ENCODE measurements around the gene IFITM1. TPM values are rescaled to one million over a fixed set of nuclear protein-coding genes. Genes with fewer than 3 reads are reported as not detected.
A peak's percentile ranks its signal among the peaks of the same experiment; 100 is the strongest.

The IFITM1 gene
- total and polyA plus RNA-seq, 2 of the 13 experiments (the other 11 are each of a cell fraction or from before 2014, with no cell fraction given), result 0.38 to 11.1 TPM

GRCh38 chr11:355581-356458, 42.0 kb downstream of the IFITM1 start (continued):
- 0 out of 2 replicates have a peak, but pooled peaks have one; percentile 73 for TF ChIP-seq ZNF615 (CRISPR knock-in tag; IDR thresholded peaks at IDR 0.05; ENCODE audit: borderline replicate concordance)
- TF ChIP-seq, protein P1, sequence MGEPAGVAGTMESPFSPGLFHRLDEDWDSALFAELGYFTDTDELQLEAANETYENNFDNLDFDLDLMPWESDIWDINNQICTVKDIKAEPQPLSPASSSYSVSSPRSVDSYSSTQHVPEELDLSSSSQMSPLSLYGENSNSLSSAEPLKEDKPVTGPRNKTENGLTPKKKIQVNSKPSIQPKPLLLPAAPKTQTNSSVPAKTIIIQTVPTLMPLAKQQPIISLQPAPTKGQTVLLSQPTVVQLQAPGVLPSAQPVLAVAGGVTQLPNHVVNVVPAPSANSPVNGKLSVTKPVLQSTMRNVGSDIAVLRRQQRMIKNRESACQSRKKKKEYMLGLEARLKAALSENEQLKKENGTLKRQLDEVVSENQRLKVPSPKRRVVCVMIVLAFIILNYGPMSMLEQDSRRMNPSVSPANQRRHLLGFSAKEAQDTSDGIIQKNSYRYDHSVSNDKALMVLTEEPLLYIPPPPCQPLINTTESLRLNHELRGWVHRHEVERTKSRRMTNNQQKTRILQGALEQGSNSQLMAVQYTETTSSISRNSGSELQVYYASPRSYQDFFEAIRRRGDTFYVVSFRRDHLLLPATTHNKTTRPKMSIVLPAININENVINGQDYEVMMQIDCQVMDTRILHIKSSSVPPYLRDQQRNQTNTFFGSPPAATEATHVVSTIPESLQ (CRISPR knock-in tag; conservative IDR thresholded peaks at IDR 0.05), result peak; percentile 79; the same call in 1 of the 2 replicates
- 0 out of 2 replicates have a peak, but pooled peaks have one; percentile 38 for TF ChIP-seq ZNF768 (CRISPR knock-in tag; IDR thresholded peaks at IDR 0.05)
- 0 out of 2 replicates have a peak, but pooled peaks have one; percentile 58 for TF ChIP-seq ZNF343 (CRISPR knock-in tag; IDR thresholded peaks at IDR 0.05)
- no peak for TF ChIP-seq ZNF580 (CRISPR knock-in tag; IDR thresholded peaks at IDR 0.05; ENCODE audit: borderline replicate concordance, low read depth)
- 0 out of 2 replicates have a peak, but pooled peaks have one; percentile 18 for TF ChIP-seq ZBTB26 (CRISPR knock-in tag; IDR thresholded peaks at IDR 0.05; ENCODE audit: borderline replicate concordance)
- TF ChIP-seq ZHX2 (IDR thresholded peaks at IDR 0.05; ENCODE audit: low read depth), result no peak
- no peak for TF ChIP-seq ZHX2 (CRISPR knock-in tag; IDR thresholded peaks at IDR 0.05; ENCODE audit: borderline replicate concordance)
- TF ChIP-seq AKAP8 (CRISPR knock-in tag; IDR thresholded peaks at IDR 0.05), result no peak; the same call in 1 of the 2 replicates
- TF ChIP-seq ZBTB7A (CRISPR knock-in tag; IDR thresholded peaks at IDR 0.05), result peak; percentile 100
- TF ChIP-seq, protein P2, sequence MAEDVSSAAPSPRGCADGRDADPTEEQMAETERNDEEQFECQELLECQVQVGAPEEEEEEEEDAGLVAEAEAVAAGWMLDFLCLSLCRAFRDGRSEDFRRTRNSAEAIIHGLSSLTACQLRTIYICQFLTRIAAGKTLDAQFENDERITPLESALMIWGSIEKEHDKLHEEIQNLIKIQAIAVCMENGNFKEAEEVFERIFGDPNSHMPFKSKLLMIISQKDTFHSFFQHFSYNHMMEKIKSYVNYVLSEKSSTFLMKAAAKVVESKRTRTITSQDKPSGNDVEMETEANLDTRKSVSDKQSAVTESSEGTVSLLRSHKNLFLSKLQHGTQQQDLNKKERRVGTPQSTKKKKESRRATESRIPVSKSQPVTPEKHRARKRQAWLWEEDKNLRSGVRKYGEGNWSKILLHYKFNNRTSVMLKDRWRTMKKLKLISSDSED (CRISPR knock-in tag; IDR thresholded peaks at IDR 0.05), result no peak
- TF ChIP-seq POLR2A (IDR thresholded peaks at IDR 0.05; ENCODE audit: insufficient read depth in 1 of 2, low read depth in 2 of 2, low read length in 2 of 2), result peak; percentile 70 to 74
- no peak for TF ChIP-seq CCAR2 (optimal IDR thresholded peaks at IDR 0.05; ENCODE audit: low read depth, low read length)
- TF ChIP-seq HDAC6 (IDR thresholded peaks at IDR 0.05; ENCODE audit: low read depth, low read length), result no peak
- no peak for TF ChIP-seq PRPF4 (IDR thresholded peaks at IDR 0.05; ENCODE audit: low read depth, low read length, poor library complexity, severe bottlenecking)
- TF ChIP-seq NR1H2 (CRISPR knock-in tag; IDR thresholded peaks at IDR 0.05; ENCODE audit: borderline replicate concordance, low read depth), result 0 out of 2 replicates have a peak, but pooled peaks have one; percentile 58
